HPDE6-E6E7 (cell line): ENCODE measurements around the gene RPL9.
"Not testable (repeated sequence)": the region's sequence is repeated elsewhere in the genome, so short reads cannot be mapped to it uniquely, and the experiment has no call there.

ENCODE experiments used
- DNase-seq: peaks from one replicate; pipeline ENCODE4 v3.0.0; 2011; ENCODE audit warnings: missing footprints; ENCODE audit errors: extremely low spot score

Gene RPL9

DNA sequence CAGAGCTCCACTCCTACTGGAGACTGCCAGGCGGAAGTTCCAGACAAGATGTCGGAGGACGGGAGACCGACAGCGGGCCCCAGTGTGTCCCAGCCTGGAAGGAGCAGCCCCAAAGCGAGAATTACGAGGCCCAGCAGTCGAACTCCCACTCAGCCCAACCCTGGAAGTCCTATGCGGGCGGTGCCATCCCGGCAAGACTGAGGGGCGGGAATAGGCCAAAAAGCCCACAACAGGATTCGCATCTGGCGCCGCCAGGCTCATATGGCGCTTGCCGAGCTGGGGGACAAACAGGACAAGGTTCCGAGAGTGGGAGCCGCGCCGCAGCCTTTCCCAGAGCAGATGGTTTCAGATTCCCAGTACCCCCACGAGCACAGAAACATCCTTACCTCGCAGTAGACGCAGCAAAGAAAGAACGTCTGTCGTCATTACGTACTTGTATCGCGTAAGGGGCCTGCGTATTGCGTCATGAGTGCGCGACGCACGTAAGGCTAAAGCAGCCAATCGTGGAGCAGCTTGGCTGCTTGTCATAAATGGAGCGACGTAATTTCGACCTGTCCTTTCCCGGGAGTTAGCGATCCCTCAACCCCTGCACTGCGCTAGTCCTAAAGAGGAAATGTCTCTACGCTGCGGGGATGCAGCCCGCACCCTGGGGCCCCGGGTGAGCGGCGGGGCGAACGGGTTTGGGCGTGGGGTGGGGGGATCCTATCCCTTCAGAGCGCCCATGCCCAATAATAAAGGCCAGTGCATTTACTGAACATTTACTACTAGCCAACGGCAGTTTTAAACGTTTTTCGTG is at the start of gene RPL9, which contains the start of gene LIAS:
Gene RPL9, minus strand, starts transcription at position 418 of the 796 bp plus-strand sequence. CDS start 483 bp downstream, outside the sequence.
Gene LIAS, plus strand, starts transcription at position 552 of the 796 bp plus-strand sequence. Its CDS starts 62 bp downstream, at position 614.
- DNase-seq = peak; percentile 96

DNA sequence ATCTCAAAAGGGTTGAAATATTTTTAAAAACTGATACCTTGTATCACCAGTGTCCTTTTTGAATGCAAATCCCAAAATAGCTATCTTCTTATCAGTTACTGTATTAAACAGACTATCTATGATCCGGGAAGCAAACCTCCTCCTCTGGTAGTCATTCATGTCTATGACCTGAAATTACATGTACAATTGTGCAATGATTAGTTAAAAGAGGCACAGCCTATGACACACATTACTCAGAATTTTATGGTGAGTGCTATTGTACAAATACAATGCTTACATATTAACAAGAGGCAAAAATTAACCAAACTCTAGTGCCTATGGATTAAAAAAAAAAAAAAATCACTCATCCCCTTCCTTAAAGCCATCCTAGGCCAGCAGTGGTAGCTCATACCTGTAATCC is 46.9 kb upstream of the RPL9 start:
- DNase-seq = no peak

DNA sequence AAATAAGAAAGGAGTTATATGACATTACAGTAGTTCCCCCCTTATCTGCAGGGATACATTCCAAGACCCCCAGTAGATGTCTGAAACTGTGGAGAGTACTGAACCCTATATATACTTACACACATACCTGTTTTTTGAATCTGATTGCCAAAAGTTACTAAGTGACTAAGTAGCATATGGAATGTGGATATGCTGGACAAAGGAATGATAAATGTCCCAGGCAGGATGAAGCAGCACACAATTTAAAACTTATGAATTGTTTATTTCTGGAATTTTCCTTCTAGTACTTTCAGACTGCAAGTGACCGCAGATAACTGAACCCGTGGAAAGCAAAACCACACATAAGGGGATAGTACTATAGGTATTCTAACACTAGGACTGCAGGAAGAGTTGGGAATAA is 45.8 kb upstream of the RPL9 start:
- DNase-seq = no peak

DNA sequence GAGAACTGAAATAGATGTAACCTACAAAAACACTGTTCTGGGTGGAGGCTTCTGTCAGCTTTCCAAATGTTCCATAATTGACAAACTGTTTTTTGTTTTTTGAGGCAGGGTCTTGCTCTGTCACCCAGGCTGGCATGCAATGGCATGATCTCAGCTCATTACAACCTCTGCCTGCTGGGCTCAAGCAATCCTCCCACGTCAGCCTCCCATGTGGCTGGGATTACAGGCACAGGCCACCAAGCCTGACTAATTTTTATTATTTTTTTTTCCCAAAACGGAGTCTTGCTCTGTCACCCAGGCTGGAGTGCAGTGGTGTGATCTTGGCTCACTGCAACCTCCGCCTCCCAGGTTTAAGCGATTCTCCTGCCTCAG is 43.9 kb upstream of the RPL9 start:
- not testable (repeated sequence) for DNase-seq

DNA sequence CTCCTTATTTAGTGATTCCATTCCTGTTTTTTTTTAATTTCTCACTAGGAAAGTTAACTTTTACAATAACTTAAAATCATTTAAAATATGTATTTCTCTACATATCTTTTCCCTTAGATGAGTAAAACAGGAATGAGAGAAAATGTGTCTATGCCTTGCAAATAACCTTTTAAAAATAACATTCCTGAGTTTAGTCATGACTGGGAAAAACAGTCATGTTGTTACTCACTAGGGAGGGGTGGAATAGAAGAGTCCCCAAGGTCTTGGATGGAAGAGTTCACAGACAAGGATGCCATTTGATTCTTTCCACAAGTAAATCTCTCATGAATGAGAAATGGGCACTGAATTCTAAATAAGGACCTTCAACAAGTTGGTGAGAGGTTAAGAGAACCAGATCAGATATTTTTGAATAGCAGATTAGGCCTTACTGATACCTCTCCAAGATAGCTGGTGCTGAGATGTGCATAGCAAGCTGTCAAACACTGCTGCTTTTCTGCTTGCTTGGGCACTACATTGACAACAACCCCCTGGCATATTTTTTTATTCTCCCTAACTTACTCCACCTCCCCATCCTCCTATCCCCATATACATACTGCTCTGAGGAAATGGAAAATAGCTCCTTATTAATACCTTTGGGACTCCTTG is 43.4 kb upstream of the RPL9 start:
- no peak for DNase-seq

DNA sequence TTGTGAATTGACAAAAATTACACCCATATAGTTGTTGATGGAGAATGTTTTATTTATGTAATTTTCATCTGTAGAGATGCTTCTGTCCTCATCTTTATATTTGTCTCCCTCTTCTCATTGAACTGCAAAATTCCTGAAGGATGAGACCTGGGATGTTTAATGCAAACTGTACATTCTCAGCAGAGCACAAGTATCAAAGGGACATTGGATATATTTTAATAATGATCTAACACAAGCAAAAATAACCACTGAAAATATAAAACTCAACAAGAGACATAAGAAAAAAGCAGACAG is 40.0 kb upstream of the RPL9 start:
- DNase-seq = no peak

DNA sequence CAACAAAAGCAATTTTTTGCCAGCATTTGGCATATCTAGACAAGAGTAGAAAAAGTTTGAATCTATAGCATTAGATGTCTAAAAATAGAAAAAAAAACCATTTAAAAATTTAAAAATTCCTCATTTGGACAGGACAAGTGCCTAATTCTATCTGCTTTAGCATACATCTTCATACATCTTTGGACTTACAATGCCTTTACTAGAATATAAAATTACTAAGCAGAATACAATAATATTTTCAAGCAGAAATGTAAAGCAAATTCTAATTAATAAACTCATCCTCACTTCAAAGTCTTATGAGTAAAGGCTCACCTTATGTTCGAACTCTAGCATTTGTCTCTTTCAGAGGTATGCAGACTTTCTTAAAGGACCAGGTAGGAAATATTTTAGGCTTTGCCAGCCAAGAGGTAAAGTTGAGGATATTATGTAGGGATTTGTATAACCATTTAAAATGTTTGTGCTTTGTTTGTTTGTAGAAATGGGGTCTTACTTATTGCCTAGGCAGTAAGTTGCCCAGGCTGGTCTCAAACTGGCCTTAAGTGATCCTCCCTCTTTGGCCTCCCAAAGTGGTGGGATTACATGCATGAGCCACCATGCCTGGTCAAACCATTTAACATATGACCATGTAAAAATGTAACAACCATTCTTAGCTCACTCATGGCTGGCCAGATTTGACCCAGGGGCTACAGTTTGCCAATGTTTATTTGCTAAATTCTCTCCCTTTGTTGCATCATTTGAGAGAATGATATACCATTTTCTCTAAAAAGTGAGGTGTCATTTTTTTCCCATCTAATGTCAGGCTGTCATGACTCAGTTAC is 39.4 kb upstream of the RPL9 start:
- DNase-seq = no peak

DNA sequence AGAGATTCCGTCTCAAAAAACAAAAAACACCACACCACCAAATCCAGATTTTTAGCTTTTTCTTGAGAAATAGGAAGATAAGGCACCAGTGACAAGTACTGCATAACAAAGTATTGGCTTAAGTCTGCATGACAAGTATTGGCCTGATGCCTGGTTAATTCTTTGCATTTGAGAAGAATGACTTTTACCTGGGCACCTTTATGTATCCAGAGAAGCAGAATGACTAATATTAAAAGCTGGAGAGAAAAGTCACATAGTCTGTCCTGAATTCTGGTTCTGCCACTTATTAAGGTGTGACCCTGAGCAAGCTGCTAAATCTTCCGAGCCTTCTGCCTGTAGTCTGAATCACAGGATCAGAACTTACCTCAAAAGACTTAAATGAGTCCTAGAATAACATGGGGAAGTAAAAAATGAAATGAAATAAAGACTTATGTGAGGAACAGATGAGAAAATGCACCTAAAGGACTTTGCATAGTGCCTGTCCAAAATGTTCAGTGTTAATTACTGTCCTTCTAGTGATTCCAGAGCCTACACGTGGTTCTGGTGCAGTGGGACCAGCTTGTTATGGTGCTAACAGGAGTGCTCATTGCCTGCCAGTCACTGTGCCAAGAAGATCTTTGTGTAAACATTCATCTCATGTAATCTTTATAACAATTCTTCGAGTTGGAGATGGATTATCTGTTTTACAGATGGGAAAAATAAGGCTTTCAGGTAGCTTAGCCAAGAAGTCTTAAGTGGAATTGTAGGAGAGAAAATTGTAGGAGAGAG is 36.9 kb upstream of the RPL9 start:
- DNase-seq = peak; percentile 69

DNA sequence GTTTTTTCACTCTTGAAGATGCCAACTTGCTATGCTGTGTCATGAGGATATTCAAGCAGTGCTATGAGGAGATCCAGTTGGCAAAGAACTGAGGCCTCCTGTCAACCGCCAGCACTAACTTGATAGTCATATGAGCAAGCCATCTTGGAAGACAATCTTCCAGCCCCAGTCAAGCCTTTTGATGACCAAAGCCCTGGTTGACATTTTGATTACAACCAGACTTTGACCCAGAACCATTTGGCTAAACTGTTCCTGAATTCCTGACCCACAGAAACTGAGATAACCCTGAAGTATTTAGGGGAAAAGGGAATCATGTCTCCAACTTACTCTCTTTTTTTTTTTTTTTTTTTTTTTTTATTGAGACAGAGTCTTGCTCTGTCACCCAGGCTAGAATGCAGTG is 35.6 kb upstream of the RPL9 start:
- DNase-seq = no peak

DNA sequence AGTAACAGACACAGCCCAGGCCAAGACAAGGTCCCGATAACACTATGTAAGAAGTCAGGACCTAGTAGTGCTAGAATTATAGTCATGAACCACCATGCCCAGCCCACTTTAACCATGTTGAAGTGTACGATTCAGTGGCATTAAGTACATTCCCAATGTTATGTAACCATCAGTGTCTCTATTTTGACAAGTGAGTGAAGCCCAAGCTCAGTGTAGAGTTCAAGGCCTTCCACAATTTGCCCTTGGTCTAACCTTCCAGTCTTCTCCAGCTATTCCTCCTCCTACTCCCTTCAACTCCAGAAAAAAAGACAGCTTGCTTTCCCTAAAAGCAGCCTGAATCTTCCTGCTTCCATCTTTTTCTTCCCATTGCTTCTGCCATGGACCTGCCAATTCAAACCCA is 31.6 kb upstream of the RPL9 start:
- DNase-seq = no peak

DNA sequence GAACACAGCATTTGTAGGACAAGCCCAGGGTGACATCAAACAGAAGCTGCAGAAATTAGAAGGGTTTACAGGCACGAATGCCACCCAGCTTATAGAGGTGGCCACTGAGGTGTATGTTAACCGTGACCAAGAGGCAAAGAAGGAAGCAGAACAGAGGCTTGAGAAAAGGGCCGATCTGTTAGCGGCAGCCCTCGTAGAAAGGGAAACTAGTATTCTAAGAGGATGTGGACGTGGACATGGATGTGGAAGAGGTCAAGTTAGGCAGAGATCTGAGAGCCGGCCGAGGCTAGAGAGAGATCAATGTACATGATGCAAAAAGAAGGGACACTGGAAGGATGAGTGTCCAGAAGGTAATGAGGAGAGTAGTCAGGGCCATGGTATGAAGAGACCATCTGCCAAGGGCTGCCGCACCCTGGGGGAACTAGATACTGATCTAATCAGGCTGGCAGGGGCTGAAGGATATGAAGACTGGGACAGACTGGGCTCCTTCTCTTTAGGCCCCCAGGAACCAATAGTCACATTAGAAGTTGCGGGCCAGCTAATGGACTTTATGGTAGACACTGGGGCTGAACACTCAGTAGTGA is 27.6 kb upstream of the RPL9 start:
- DNase-seq = no peak

DNA sequence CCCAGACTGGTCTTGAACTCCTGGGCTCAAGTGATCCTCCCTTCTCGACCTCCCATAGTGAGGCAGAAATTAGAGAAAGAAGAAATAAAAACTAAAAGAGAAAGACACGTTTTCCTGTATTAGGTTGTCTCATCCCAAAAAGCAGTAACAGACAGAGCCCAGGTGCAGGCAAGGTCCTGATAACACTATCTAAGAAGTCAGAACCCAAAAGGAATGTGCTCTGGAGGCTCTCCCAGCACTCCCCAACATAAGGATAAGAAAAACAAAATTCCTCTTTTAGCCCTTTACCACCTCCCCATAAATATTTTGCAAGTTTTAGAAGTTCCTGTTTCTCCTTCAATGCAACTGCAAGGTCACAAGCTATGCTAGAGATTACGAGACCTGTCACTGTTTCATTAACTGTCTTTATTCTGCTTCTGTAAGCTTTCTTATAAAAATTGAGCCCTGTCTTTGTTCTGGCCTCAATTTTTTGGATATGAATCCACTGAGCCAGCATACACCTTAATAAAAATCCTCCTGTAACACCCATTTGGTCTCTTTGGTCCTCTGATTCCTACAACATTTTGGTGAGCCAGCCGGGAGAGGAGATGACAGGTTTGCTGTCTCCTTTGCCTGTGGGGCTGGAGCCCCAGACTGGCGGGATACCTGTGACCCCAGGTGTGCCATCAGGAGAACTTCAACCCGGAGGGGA is 26.0 kb upstream of the RPL9 start:
- DNase-seq = no peak

DNA sequence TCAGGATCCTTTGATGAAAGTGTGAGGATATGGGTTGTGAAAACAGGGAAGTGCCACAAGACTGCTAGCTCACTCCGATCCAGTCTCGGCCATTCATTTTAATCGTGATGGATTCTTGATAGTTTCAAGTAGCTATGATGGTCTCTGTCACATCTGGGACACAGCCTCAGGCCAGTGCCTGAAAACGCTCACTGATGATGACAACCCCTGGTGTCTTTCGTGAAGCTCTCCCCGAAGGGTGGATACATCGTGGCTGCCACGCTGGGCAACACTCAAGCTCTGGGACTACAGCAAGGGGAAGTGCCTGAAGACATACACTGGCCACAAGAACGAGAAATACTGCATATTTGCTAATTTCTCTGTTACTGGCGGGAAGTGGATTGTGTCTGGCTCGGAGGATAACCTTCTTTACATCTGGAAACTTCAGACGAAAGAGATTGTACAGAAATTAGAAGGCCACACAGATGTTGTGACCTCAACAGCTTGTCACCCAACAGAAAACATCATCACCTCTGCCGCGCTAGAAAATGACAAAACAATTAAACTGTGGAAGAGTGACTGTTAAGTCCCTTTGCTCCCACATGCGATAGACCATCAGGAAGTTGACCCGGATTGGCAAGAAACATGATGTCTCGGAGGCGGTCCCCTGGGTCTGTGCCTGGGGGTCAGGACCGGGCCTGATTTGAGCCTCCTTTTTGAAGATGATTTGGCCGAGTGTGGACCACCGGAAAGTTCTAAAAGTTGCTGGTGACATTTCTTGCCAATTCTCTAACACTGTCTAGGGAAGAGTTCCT is 22.4 kb upstream of the RPL9 start:
- DNase-seq = no peak

DNA sequence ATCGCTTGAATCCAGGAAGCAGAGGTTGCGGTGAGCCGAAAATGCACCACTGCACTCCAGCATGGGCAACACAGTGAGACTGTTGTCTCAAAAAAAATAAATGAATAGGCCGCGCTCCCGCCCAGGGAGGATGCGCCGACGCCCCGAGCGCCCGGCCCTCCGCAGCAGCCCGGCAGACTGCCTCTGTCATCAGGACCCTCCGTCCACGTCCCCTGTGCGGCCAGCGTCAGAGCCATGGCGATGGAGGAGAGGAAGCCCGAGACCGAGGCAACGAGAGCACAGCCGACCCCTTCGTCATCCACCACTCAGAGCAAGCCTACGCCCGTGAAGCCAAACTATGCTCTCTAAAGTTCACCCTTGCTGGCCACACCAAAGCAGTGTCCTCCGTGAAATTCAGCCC is 21.5 kb upstream of the RPL9 start:
- no peak for DNase-seq

DNA sequence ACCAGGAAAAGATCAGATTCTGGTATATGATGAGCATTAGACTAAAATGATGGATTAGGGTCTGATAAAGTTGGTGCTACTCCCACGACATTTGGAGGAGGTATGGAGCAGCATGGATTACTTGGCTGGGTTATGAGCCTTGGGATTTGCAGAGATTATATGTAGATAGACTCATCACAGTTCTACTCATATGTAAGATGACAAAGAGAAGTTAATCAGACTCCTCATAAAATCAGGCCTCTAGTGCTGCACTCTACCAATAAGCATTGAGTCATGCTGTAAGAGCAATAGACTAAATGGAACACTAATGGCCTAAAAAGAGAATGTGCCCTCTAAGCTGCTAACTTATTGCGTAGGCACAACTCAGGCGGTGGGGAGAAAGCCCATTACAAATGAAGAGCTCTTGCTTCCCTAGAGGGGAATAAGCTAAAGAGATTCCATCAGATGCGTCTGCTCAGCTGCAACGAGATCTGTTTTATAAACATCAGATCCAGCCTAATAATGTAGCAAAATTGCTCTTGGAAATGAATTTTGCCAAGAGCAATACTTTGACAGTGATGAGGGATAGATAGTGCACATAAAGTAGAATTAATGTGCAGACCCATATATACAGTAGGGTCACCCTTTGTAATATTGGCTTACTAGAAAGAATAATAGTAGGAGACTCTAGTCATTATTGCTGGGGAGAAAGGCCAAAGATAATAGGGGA is 17.6 kb upstream of the RPL9 start:
- no peak for DNase-seq

DNA sequence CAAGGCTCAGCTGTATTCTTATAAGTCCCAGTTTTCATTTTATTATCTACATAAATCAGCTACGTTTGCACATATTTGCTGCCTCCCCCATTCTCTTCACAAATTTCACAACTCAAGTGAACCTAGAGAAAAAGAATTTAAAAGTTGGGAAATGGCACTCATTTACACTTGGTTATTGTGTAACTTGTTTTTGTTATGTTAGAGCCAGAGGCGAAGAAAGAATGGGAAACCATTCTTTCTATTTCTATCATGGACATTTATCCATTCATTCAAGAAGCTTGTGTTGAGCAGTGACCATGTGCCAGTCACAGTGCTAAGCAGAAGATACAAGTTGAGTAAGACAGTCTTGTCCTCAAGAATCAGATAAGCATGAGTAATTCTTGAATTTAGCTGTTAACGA is 13.7 kb upstream of the RPL9 start:
- DNase-seq = no peak

DNA sequence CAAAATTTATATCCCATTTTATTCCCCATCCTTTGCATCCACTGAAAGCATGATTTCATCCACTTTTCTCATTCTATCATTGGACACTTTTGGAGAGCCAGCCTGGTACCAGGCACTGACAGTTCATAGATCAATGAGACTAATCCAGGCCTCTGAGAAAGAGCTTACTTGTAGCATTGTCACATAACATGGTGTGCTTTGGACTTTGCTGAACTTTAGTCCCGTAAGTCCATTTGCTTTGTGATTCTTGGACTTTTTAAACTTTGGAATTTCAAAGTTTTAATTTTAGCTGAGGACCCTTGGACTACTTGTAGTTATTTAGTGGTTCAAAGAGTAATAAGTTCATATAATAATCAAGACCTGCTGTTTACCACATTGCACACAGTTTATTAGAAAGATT is 11.7 kb upstream of the RPL9 start:
- DNase-seq = no peak

DNA sequence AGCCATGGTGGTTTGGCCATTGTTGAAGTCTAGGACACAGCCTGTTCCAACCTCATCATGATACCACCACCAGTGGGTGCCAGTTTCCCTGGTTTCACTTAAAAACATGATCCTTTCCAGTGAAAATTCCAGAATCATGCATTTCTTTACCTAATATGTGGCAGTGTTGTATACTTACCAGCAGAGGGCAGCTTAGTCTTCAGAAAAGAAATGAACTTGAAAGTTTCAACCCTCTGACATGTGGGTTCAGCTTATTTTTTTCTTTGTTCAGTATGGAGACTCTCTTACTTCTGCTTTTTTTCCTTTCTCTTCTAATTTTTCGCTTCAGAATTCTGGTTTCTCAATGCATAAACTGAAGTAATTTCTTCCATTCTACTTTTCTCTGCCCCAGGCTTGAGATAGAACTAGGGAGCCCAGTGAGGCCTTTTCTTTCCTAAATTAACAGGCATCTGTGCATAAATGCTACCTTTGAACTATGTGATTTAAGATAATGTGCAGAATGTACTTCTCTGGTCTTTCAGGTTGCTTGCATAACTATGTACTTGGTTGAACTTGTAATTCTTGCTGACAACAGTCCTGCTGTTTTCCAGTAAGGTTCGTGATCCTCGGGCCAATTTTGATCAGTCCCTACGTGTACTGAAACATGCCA is 10.8 kb upstream of the RPL9 start:
- DNase-seq = peak; percentile 51

DNA sequence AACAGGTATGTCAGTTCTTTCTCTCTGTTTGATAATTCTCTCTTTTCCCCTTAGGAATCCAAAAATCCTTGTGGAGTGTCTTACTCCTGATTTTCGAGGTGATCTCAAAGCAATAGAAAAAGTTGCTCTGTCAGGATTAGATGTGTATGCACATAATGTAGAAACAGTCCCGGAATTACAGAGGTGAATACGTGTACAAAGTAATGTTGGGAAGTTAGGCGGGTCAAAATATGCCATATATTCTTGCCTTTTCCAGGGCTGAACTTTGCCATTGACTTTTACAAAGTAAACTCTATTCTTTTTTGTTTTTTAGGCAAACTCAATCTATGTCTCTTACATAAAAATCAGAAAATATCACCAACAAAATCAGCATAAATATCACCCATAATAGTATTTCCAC is 8.7 kb upstream of the RPL9 start:
- DNase-seq = no peak
